Liver (tissue), 9 donors: ENCODE results near the gene BMP7. TPM values are rescaled to one million over a fixed set of nuclear protein-coding genes. Genes with fewer than 3 reads are reported as not detected.

ENCODE experiments used
- DNase-seq: peaks from one replicate; pipeline ENCODE4 v3.0.0-alpha.2; 2017; ENCODE audit warnings: low spot score
- H3K27ac ChIP-seq, 2 donors: one replicate each; pipeline ENCODE4 v1.7.0; 2013; ENCODE audit warnings: inconsistent platforms in 2 of 2, low read length in 2 of 2, control low read depth in 1 of 2, low read depth in 1 of 2, mild to moderate bottlenecking in 1 of 2
- H3K27me3 ChIP-seq, 4 donors: one replicate each; pipeline versions ENCODE4 v1.6.1 to v1.7.0; 2013; ENCODE audit warnings: low read length in 3 of 4, inconsistent platforms in 1 of 4, mild to moderate bottlenecking in 1 of 4, moderate library complexity in 1 of 4; ENCODE audit not compliant: control insufficient read depth in 4 of 4, insufficient read depth in 4 of 4
- H3K36me3 ChIP-seq, 4 donors: one replicate each; pipeline versions ENCODE4 v1.6.1 to v1.7.0; 2013; ENCODE audit warnings: low read length in 3 of 4, mild to moderate bottlenecking in 3 of 4, low read depth in 1 of 4, moderate library complexity in 1 of 4; ENCODE audit not compliant: control insufficient read depth in 4 of 4, insufficient read depth in 3 of 4
- H3K4me1 ChIP-seq, 4 donors: one replicate each; pipeline versions ENCODE4 v1.6.1 to v1.7.0; 2013; ENCODE audit warnings: low read length in 3 of 4, mild to moderate bottlenecking in 3 of 4, moderate library complexity in 1 of 4; ENCODE audit not compliant: control insufficient read depth in 4 of 4, insufficient read depth in 4 of 4
- H3K4me3 ChIP-seq, 3 donors: one replicate each; pipeline versions ENCODE4 v1.6.1 to v1.7.0; 2013; ENCODE audit warnings: low read length in 3 of 3, control low read depth in 1 of 3, low read depth in 1 of 3, mild to moderate bottlenecking in 1 of 3
- H3K9ac ChIP-seq, 2 donors: one replicate each; pipeline ENCODE4 v1.7.0; 2013; ENCODE audit warnings: low read length in 2 of 2, mild to moderate bottlenecking in 2 of 2, moderate library complexity in 2 of 2, control low read depth in 1 of 2, low read depth in 1 of 2
- H3K9me3 ChIP-seq, 4 donors: one replicate each; pipeline versions ENCODE4 v1.6.1 to v1.7.0; 2013; ENCODE audit warnings: low read length in 3 of 4; ENCODE audit not compliant: control insufficient read depth in 4 of 4
- EGR1 ChIP-seq, 2 donors: IDR thresholded peaks; 2 replicates each; pipeline ENCODE4 v1.6.1; 2016 to 2018; ENCODE audit warnings: antibody characterized with exemption in 2 of 2, low read depth in 2 of 2
- FOXA1 ChIP-seq: IDR thresholded peaks from 2 replicates; pipeline ENCODE4 v1.6.1; 2016; ENCODE audit warnings: antibody characterized with exemption
- FOXA2 ChIP-seq: IDR thresholded peaks from 2 replicates; pipeline ENCODE4 v1.6.1; 2016; ENCODE audit warnings: antibody characterized with exemption
- GABPA ChIP-seq, 2 donors: IDR thresholded peaks in 1 of 2; conservative IDR thresholded peaks in 1 of 2; 2 replicates each; pipeline ENCODE4 v1.6.1; 2016; ENCODE audit warnings: antibody characterized with exemption in 2 of 2, mild to moderate bottlenecking in 1 of 2, moderate library complexity in 1 of 2
- HNF4A ChIP-seq, 2 donors: conservative IDR thresholded peaks; 2 replicates each; pipeline ENCODE4 v1.6.1; 2016; ENCODE audit warnings: antibody characterized with exemption in 2 of 2, mild to moderate bottlenecking in 2 of 2
- HNF4G ChIP-seq: IDR thresholded peaks from 2 replicates; pipeline ENCODE4 v1.6.1; 2016; ENCODE audit warnings: antibody characterized with exemption
- JUND ChIP-seq, 2 donors: IDR thresholded peaks; 2 replicates each; pipeline ENCODE4 v1.6.1; 2016; ENCODE audit warnings: antibody characterized with exemption in 2 of 2
- NR2F2 ChIP-seq: IDR thresholded peaks from 2 replicates; pipeline ENCODE4 v1.6.1; 2016; ENCODE audit warnings: antibody characterized with exemption
- RXRA ChIP-seq, 2 donors: IDR thresholded peaks; 2 replicates each; pipeline ENCODE4 v1.6.1; 2017 to 2018; ENCODE audit warnings: antibody characterized with exemption in 2 of 2, mild to moderate bottlenecking in 1 of 2
- SP1 ChIP-seq: IDR thresholded peaks from 2 replicates; pipeline ENCODE4 v1.6.1; 2018; ENCODE audit warnings: antibody characterized with exemption, mild to moderate bottlenecking
- TAF1 ChIP-seq: conservative IDR thresholded peaks from 2 replicates; pipeline ENCODE4 v1.6.1; 2016; ENCODE audit warnings: antibody characterized with exemption, mild to moderate bottlenecking
- YY1 ChIP-seq: IDR thresholded peaks from 2 replicates; pipeline ENCODE4 v1.6.1; 2016; ENCODE audit warnings: antibody characterized with exemption, mild to moderate bottlenecking
- WGBS: extraction: QIAGEN DNeasy Blood & Tissue Kit; methylation state at CpG from one replicate; pipeline ENCODE4 v1.1.7; 2013; 5-methylcytosine and 5-hydroxymethylcytosine counted together
- polyA plus RNA-seq, 2 donors: library from polyadenylated mRNA; stranded (reverse) in 1 of 2; unstranded in 1 of 2; fragments of 200-250 nt in 1 of 2; fragments of >200 nt in 1 of 2; fragmentation: Nextera tagmentation in 1 of 2; extraction: Ambion mirVana in 1 of 2; gene quantifications; one replicate each; pipeline versions ENCODE4 v1.2.1 to v1.2.3, GENCODE V29; 2013 to 2015
- total RNA-seq, 2 donors: library from RNA; depleted of rRNA; stranded (reverse); fragments of >200 nt; gene quantifications; one replicate each; pipeline ENCODE4 v1.2.3, GENCODE V29; 2014
- TF ChIP-seq, protein P1 (sequence below): IDR thresholded peaks from 2 replicates; pipeline ENCODE4 v1.6.1; 2016; ENCODE audit warnings: antibody characterized with exemption
- TF ChIP-seq, protein P2 (sequence below): IDR thresholded peaks from 2 replicates; pipeline ENCODE4 v1.6.1; 2016; ENCODE audit warnings: antibody characterized with exemption
- TF ChIP-seq, protein P3 (sequence below): fragments of 150-350 bp; IDR thresholded peaks from 2 replicates; pipeline ENCODE4 v1.5.1; 2017; ENCODE audit warnings: improper control_type of control experiment, low read depth, low read length; ENCODE audit not compliant: missing input control
- TF ChIP-seq, protein P4 (sequence below): IDR thresholded peaks from 2 replicates; pipeline ENCODE4 v1.6.1; 2016; ENCODE audit warnings: antibody characterized with exemption
- donor health status: healthy.
- donor health status: healthy.
- donor health status: healthy.
- donor health status: healthy.
- donor health status: healthy.

The BMP7 gene
- total and polyA plus RNA-seq, 4 donors: not detected

DNA sequence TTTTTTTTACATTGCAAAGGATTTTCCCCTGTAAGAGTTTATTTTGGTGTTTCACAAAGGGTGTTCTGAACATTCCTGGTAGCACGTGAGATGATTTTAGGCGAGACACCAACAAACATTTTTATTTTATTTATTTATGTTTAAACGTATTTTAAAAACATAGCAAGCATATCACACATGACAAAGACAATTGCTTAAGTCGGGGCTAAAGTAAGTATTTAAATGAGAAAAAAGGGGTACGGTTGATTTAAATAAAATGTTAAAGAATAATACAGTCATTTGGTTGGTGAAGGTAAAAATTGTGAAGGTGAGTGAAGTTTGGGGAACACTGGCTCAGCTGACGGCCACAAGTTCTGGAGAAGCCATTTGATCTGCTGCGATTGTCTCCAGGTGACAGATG is 129.7 kb downstream of the BMP7 start:
- no peak for TF ChIP-seq NR2F2
- TF ChIP-seq TAF1: no peak
- no peak for TF ChIP-seq HNF4A (conservative IDR thresholded peaks at IDR 0.05)
- TF ChIP-seq, protein P1, sequence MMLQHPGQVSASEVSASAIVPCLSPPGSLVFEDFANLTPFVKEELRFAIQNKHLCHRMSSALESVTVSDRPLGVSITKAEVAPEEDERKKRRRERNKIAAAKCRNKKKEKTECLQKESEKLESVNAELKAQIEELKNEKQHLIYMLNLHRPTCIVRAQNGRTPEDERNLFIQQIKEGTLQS: no peak
- TF ChIP-seq RXRA (IDR thresholded peaks at IDR 0.05): no peak
- no peak for TF ChIP-seq EGR1 (IDR thresholded peaks at IDR 0.05; ENCODE audit: low read depth in 2 of 2)
- TF ChIP-seq HNF4G: no peak
- TF ChIP-seq, protein P2, sequence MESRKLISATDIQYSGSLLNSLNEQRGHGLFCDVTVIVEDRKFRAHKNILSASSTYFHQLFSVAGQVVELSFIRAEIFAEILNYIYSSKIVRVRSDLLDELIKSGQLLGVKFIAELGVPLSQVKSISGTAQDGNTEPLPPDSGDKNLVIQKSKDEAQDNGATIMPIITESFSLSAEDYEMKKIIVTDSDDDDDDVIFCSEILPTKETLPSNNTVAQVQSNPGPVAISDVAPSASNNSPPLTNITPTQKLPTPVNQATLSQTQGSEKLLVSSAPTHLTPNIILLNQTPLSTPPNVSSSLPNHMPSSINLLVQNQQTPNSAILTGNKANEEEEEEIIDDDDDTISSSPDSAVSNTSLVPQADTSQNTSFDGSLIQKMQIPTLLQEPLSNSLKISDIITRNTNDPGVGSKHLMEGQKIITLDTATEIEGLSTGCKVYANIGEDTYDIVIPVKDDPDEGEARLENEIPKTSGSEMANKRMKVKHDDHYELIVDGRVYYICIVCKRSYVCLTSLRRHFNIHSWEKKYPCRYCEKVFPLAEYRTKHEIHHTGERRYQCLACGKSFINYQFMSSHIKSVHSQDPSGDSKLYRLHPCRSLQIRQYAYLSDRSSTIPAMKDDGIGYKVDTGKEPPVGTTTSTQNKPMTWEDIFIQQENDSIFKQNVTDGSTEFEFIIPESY: no peak
- Histone ChIP-seq H3K36me3 (no peaks in the 10 kb centered on the region), H3K4me3 (no peak overlapping the region), H3K27ac (no peak overlapping the region), H3K9me3 (no peaks in the 10 kb centered on the region), H3K4me1 (no peaks in the 10 kb centered on the region), H3K27me3 (no peaks in the 10 kb centered on the region), H3K9ac (no peak overlapping the region)
- no peak for DNase-seq
- WGBS: 89% methylated on average over 7 of the region's 7 CpGs

DNA sequence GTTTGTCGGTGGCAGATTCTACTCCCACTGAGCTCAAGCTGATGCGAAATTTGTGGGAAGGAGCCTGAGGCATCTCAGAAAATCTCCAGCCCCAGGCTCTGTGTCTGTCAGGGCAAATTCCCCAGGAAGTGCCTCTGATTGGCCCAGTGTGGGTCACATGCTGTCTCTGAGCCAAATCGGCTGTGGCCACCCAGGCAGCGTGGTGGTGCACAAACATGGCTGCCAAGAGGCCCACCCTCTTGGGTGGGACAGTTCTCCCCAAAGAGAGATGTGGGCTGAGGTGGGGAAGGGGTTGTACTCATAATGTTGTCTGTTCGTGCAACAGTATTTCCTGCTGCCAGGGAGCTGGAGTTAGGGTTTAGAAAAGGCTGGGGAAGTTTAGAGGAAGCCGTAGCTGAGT is 130.6 kb downstream of the BMP7 start:
- 80% methylated on average over 6 of the region's 6 CpGs for WGBS
- no peak for DNase-seq
- no peak overlapping the region for H3K9ac ChIP-seq
- H3K36me3 ChIP-seq: no peaks in the 10 kb centered on the region
- no peaks in the 10 kb centered on the region for H3K4me1 ChIP-seq
- no peaks in the 10 kb centered on the region for H3K27me3 ChIP-seq
- TF ChIP-seq JUND (IDR thresholded peaks at IDR 0.05) (no peak), YY1 (no peak), NR2F2 (no peak), TAF1 (no peak), RXRA (IDR thresholded peaks at IDR 0.05) (no peak), EGR1 (IDR thresholded peaks at IDR 0.05; ENCODE audit: low read depth in 2 of 2) (no peak), GABPA (IDR thresholded peaks at IDR 0.05 in 1 of 2, conservative IDR thresholded peaks at IDR 0.05 in 1 of 2) (no peak), SP1 (no peak)
- TF ChIP-seq, protein P3, sequence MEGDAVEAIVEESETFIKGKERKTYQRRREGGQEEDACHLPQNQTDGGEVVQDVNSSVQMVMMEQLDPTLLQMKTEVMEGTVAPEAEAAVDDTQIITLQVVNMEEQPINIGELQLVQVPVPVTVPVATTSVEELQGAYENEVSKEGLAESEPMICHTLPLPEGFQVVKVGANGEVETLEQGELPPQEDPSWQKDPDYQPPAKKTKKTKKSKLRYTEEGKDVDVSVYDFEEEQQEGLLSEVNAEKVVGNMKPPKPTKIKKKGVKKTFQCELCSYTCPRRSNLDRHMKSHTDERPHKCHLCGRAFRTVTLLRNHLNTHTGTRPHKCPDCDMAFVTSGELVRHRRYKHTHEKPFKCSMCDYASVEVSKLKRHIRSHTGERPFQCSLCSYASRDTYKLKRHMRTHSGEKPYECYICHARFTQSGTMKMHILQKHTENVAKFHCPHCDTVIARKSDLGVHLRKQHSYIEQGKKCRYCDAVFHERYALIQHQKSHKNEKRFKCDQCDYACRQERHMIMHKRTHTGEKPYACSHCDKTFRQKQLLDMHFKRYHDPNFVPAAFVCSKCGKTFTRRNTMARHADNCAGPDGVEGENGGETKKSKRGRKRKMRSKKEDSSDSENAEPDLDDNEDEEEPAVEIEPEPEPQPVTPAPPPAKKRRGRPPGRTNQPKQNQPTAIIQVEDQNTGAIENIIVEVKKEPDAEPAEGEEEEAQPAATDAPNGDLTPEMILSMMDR: no peak
- TF ChIP-seq, protein P1: no peak
- TF ChIP-seq, protein P4, sequence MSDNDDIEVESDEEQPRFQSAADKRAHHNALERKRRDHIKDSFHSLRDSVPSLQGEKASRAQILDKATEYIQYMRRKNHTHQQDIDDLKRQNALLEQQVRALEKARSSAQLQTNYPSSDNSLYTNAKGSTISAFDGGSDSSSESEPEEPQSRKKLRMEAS: no peak
- H3K27ac ChIP-seq: no peak overlapping the region
- no peaks in the 10 kb centered on the region for H3K9me3 ChIP-seq
- H3K4me3 ChIP-seq: no peak overlapping the region

DNA sequence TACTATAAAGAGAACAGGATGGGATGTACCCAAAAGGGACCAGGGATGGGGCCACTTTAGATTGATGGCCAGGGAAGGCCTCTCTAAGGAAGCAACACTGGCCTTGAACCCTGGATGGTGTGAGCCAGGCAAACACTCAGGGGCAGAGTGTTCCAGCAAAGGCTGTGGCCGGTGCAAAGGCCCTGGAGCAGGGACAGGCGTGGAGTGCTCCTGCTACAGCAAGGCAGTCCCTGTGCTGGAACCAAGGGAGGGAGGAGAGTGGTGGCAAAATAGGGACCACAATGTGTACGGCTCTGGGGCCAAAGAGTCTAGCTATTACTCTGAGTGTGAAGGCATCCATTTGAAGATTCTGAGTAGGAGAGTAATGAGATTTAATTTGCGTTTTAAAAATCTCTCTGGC is 131.6 kb downstream of the BMP7 start:
- no peak overlapping the region for H3K9ac ChIP-seq
- 87% methylated on average over 4 of the region's 4 CpGs for WGBS
- H3K27me3 ChIP-seq: no peaks in the 10 kb centered on the region
- no peak overlapping the region for H3K27ac ChIP-seq
- no peak overlapping the region for H3K4me3 ChIP-seq
- no peak for TF ChIP-seq FOXA1
- TF ChIP-seq JUND (IDR thresholded peaks at IDR 0.05): no peak
- no peak for TF ChIP-seq HNF4G
- no peak for TF ChIP-seq GABPA (IDR thresholded peaks at IDR 0.05 in 1 of 2, conservative IDR thresholded peaks at IDR 0.05 in 1 of 2)
- TF ChIP-seq EGR1 (IDR thresholded peaks at IDR 0.05; ENCODE audit: low read depth in 2 of 2): no peak
- TF ChIP-seq RXRA (IDR thresholded peaks at IDR 0.05): no peak
- no peak for TF ChIP-seq SP1
- TF ChIP-seq, protein P1: no peak
- TF ChIP-seq HNF4A (conservative IDR thresholded peaks at IDR 0.05): no peak
- no peak for TF ChIP-seq TAF1
- TF ChIP-seq, protein P4: no peak
- no peak for TF ChIP-seq FOXA2
- H3K4me1 ChIP-seq: peaks cover 0 to 10% (median 3%) of the 10 kb centered on the region in 4 donors
- no peaks in the 10 kb centered on the region for H3K9me3 ChIP-seq
- H3K36me3 ChIP-seq: no peaks in the 10 kb centered on the region
- DNase-seq: no peak
